ENCODE data around the gene USP4.

The USP4 gene

GRCh38 chr3:49316696-49317457 is 23.0 kb downstream of the USP4 start:
- in situ Hi-C loops (cut with HindIII; ENCODE audit: low pct_ligation_motif_present, low sequenced_read_pairs), result no loop called here
- TF ChIP-seq, protein P1, sequence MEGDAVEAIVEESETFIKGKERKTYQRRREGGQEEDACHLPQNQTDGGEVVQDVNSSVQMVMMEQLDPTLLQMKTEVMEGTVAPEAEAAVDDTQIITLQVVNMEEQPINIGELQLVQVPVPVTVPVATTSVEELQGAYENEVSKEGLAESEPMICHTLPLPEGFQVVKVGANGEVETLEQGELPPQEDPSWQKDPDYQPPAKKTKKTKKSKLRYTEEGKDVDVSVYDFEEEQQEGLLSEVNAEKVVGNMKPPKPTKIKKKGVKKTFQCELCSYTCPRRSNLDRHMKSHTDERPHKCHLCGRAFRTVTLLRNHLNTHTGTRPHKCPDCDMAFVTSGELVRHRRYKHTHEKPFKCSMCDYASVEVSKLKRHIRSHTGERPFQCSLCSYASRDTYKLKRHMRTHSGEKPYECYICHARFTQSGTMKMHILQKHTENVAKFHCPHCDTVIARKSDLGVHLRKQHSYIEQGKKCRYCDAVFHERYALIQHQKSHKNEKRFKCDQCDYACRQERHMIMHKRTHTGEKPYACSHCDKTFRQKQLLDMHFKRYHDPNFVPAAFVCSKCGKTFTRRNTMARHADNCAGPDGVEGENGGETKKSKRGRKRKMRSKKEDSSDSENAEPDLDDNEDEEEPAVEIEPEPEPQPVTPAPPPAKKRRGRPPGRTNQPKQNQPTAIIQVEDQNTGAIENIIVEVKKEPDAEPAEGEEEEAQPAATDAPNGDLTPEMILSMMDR (IDR thresholded peaks at IDR 0.05; ENCODE audit: low read depth, low read length, missing control alignments), result no peak
- DNase-seq, result no peak
- Histone ChIP-seq H3K4me3 (ENCODE audit: low read depth, low read length) (no peak overlapping the region), H3K27me3 (replicated peaks) (no peaks in the 10 kb centered on the region), H3K36me3 (replicated peaks) (peaks cover 51% of the 10 kb centered on the region), H3K27ac (no peak overlapping the region)

DNA sequence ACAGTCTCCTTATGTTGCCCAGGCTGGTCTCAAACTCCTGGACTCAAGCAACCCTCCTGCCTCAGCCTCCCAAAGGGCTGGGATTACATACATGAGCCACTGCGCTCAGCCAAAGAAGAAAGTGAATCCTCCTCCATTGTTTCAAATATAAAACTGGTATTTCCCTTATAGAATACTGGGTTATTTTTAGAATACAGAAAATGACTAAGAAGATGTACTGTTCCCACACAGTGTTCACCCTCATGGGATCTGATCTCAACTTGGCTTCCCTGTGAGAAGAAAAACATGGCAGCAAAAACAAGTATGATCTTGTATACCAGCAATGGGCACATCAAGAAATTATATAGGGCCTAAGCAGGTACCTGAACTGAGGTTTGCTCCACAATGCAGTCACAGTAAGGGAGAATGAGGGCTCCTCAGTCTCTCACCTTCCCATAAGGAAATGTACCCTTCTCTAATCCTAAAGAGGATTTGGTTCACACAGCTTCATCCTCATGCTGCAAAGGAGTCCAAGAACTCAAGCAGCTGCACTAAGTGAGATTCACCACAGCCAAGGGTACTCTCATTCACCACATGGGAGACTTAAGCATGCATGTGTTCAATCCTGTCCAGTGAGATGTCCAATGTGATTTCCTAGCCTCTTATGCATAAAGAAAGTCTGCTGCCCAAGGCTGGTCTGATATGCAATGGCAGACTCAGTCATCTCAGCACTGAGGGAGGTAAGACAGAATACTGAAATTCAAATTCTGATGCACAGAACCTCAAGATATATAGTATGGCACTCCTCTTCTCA is 25.8 kb downstream of the USP4 start:
- Histone ChIP-seq H3K36me3 (replicated peaks) (peaks cover 45% of the 10 kb centered on the region), H3K27me3 (replicated peaks) (no peaks in the 10 kb centered on the region), H3K27ac (peak overlapping the region; percentile 49), H3K4me3 (ENCODE audit: low read depth, low read length) (no peak overlapping the region)
- peak; percentile 53 for DNase-seq
- TF ChIP-seq, protein P1 (IDR thresholded peaks at IDR 0.05; ENCODE audit: low read depth, low read length, missing control alignments), result no peak
- in situ Hi-C loops (cut with HindIII; ENCODE audit: low pct_ligation_motif_present, low sequenced_read_pairs), result no loop called here

- no peak overlapping the region for H3K4me3 ChIP-seq (ENCODE audit: low read depth, low read length)
- H3K27me3 ChIP-seq (replicated peaks), result no peaks in the 10 kb centered on the region
- H3K36me3 ChIP-seq (replicated peaks), result peaks cover 45% of the 10 kb centered on the region
- TF ChIP-seq, protein P1 (IDR thresholded peaks at IDR 0.05; ENCODE audit: low read depth, low read length, missing control alignments), result no peak
- H3K27ac ChIP-seq, result no peak overlapping the region
- in situ Hi-C loops (cut with HindIII; ENCODE audit: low pct_ligation_motif_present, low sequenced_read_pairs), result no loop called here
- DNase-seq, result no peak
Observed at GRCh38 chr3:49311283-49311682, 28.6 kb downstream of the USP4 start.

GRCh38 chr3:49310677-49311076 is 29.2 kb downstream of the USP4 start:
- H3K36me3 ChIP-seq (replicated peaks), result peaks cover 48% of the 10 kb centered on the region
- no peaks in the 10 kb centered on the region for H3K27me3 ChIP-seq (replicated peaks)
- TF ChIP-seq, protein P1 (IDR thresholded peaks at IDR 0.05; ENCODE audit: low read depth, low read length, missing control alignments), result no peak
- no peak for DNase-seq
- H3K4me3 ChIP-seq (ENCODE audit: low read depth, low read length), result no peak overlapping the region
- in situ Hi-C loops (cut with HindIII; ENCODE audit: low pct_ligation_motif_present, low sequenced_read_pairs), result no loop called here
- no peak overlapping the region for H3K27ac ChIP-seq

DNA sequence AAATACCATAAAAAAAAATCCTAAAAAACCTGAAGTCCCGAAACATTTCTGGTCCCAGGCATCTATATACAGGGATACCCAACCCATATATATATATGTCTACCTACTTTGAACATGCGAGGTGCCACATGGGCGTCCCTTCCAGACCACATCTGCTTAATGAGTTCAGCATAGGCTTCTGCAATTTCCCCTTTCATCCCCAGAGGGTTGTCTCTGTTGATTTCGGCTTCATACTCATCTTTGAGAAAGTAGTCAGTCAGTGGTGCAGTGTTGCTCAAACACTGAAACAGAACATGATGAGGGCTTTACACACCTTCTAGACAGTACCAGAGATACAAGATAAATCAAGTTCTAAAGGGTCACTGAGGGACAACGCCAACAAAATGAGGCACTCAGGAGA is 34.2 kb downstream of the USP4 start:
- in situ Hi-C loops (cut with HindIII; ENCODE audit: low pct_ligation_motif_present, low sequenced_read_pairs), result no loop called here
- Histone ChIP-seq H3K36me3 (replicated peaks) (peaks cover 53% of the 10 kb centered on the region), H3K27ac (no peak overlapping the region), H3K27me3 (replicated peaks) (no peaks in the 10 kb centered on the region), H3K4me3 (ENCODE audit: low read depth, low read length) (no peak overlapping the region)
- DNase-seq, result no peak
- TF ChIP-seq, protein P1 (IDR thresholded peaks at IDR 0.05; ENCODE audit: low read depth, low read length, missing control alignments), result no peak

Measured in brain microvascular endothelial cell (primary cell).